Osteocyte (in vitro differentiated cells): ENCODE measurements around the gene CDH4. TPM values are rescaled to one million over a fixed set of nuclear protein-coding genes. Genes with fewer than 3 reads are reported as not detected.
A peak's percentile ranks its signal among the peaks of the same experiment; 100 is the strongest.

Experiments used
- DNase-seq: peaks from one replicate; pipeline ENCODE4 v3.0.0; 2021; ENCODE audit warnings: mixed read lengths; ENCODE audit not compliant: unreplicated experiment; ENCODE audit errors: extremely low spot score
- H3K27ac Mint-ChIP-seq: one replicate; pipeline ENCODE4 v1.8.0; 2021; ENCODE audit warnings: mild to moderate bottlenecking, mixed read lengths; ENCODE audit not compliant: unreplicated experiment
- H3K27me3 Mint-ChIP-seq: one replicate; pipeline ENCODE4 v1.8.0; 2021; ENCODE audit warnings: mixed read lengths; ENCODE audit not compliant: unreplicated experiment
- H3K36me3 Mint-ChIP-seq: one replicate; pipeline ENCODE4 v1.8.0; 2021; ENCODE audit warnings: mixed read lengths; ENCODE audit not compliant: unreplicated experiment
- H3K4me1 Mint-ChIP-seq: one replicate; pipeline ENCODE4 v1.8.0; 2021; ENCODE audit warnings: mixed read lengths; ENCODE audit not compliant: unreplicated experiment
- H3K4me3 Mint-ChIP-seq: one replicate; pipeline ENCODE4 v1.8.0; 2021; ENCODE audit warnings: mild to moderate bottlenecking, moderate library complexity, mixed read lengths; ENCODE audit not compliant: unreplicated experiment
- H3K9me3 Mint-ChIP-seq: one replicate; pipeline ENCODE4 v1.8.0; 2021; ENCODE audit warnings: mixed read lengths; ENCODE audit not compliant: unreplicated experiment
- CTCF ChIP-seq: fragments of 200-600 bp; sonication (generic); IDR thresholded peaks from 2 replicates; pipeline ENCODE4 v1.5.0; 2021; ENCODE audit warnings: antibody characterized with exemption, mild to moderate bottlenecking, moderate library complexity
- total RNA-seq: library from RNA; stranded (reverse); gene quantifications from 2 replicates; pipeline ENCODE4 v1.2.1, GENCODE V29; 2021

Gene CDH4
- total RNA-seq, 1 donor from 2014 or later, result 1.3 TPM

- TF ChIP-seq CTCF, result no peak
- no peak for DNase-seq
- no peaks in the 10 kb centered on the region for H3K36me3 Mint-ChIP-seq
- no peak overlapping the region for H3K4me3 Mint-ChIP-seq
- H3K4me1 Mint-ChIP-seq, result no peaks in the 10 kb centered on the region
- no peaks in the 10 kb centered on the region for H3K27me3 Mint-ChIP-seq
- no peak overlapping the region for H3K27ac Mint-ChIP-seq
- H3K9me3 Mint-ChIP-seq, result no peaks in the 10 kb centered on the region
These were observed 467.8 kb downstream of the CDH4 start for GRCh38 chr20:61719691-61720347.

GRCh38 chr20:61720348-61720696, 468.3 kb downstream of the CDH4 start:
- TF ChIP-seq CTCF, result no peak
- H3K4me1 Mint-ChIP-seq, result no peaks in the 10 kb centered on the region
- no peak for DNase-seq
- no peaks in the 10 kb centered on the region for H3K36me3 Mint-ChIP-seq
- no peaks in the 10 kb centered on the region for H3K27me3 Mint-ChIP-seq
- no peaks in the 10 kb centered on the region for H3K9me3 Mint-ChIP-seq
- no peak overlapping the region for H3K4me3 Mint-ChIP-seq
- no peak overlapping the region for H3K27ac Mint-ChIP-seq

- no peaks in the 10 kb centered on the region for H3K4me1 Mint-ChIP-seq
- no peaks in the 10 kb centered on the region for H3K9me3 Mint-ChIP-seq
- TF ChIP-seq CTCF, result no peak
- no peak for DNase-seq
- H3K4me3 Mint-ChIP-seq, result no peak overlapping the region
- no peaks in the 10 kb centered on the region for H3K27me3 Mint-ChIP-seq
- H3K36me3 Mint-ChIP-seq, result no peaks in the 10 kb centered on the region
- H3K27ac Mint-ChIP-seq, result no peak overlapping the region
These were observed 470.2 kb downstream of the CDH4 start for GRCh38 chr20:61722146-61722678.

GRCh38 chr20:61723529-61724257, 471.6 kb downstream of the CDH4 start:
- H3K4me3 Mint-ChIP-seq, result no peak overlapping the region
- H3K9me3 Mint-ChIP-seq, result no peaks in the 10 kb centered on the region
- DNase-seq, result no peak
- H3K4me1 Mint-ChIP-seq, result no peaks in the 10 kb centered on the region
- no peak for TF ChIP-seq CTCF
- H3K27me3 Mint-ChIP-seq, result no peaks in the 10 kb centered on the region
- no peaks in the 10 kb centered on the region for H3K36me3 Mint-ChIP-seq
- H3K27ac Mint-ChIP-seq, result no peak overlapping the region

- Mint-ChIP-seq H3K9me3 (no peaks in the 10 kb centered on the region), H3K36me3 (no peaks in the 10 kb centered on the region), H3K27ac (no peak overlapping the region), H3K4me1 (no peaks in the 10 kb centered on the region), H3K4me3 (no peak overlapping the region), H3K27me3 (no peaks in the 10 kb centered on the region)
- DNase-seq, result no peak
- peak; percentile 21 for TF ChIP-seq CTCF
These were observed 472.3 kb downstream of the CDH4 start for GRCh38 chr20:61724376-61724775.
